HCT116 (cell line): ENCODE results near the gene ABCA3. TPM values are rescaled to one million over a fixed set of nuclear protein-coding genes. Genes with fewer than 3 reads are reported as not detected.

Source experiments
- ATAC-seq: fragments of 200-7000 bp; cut with Tn5 transposase; 2 replicates; pipeline ENCODE4 v1.9.1; 2020; ENCODE audit warnings: mild to moderate bottlenecking, moderate library complexity
- BruUV-seq: library from RNA; stranded (reverse); fragments of 400-500 nt; replicated peaks from 2 replicates; lab custom pipeline; 2021; lab: Mats Ljungman, UMichigan
- CTCF ChIA-PET: fragments of 300-600 bp; sonication (Branson Sonifier 250); formaldehyde crosslinking; loops from one replicate; lab custom pipeline; 2021; ENCODE audit warnings: antibody characterized with exemption; lab: Charles Lee
- POLR2A ChIA-PET: fragments of 300-600, 350-600 bp; sonication (Branson Sonifier 250); formaldehyde crosslinking; loops from one replicate; lab custom pipeline; 2021; ENCODE audit warnings: antibody characterized with exemption; lab: Charles Lee
- RAD21 ChIA-PET, 2 experiments: fragments of 300-600 bp; sonication (Branson Sonifier 250); formaldehyde crosslinking; loops; one replicate each; lab custom pipeline; 2023; ENCODE audit warnings: low total read pairs in 2 of 2; ENCODE audit not compliant: uncharacterized antibody in 2 of 2, unreplicated experiment in 2 of 2, low non-redundant PET in 1 of 2; lab: Charles Lee
- DNase-seq: peaks from one replicate; pipeline ENCODE4 v3.0.0-alpha.2; 2010; ENCODE audit warnings: low read depth, low spot score
- H2AFZ ChIP-seq: fragments of 200-600 bp; shearing (Covaris generic), sonication (generic); 2 replicates; pipeline ENCODE4 v1.6.1; 2017; ENCODE audit warnings: low read depth, mixed run types, mixed read lengths, antibody characterized with exemption, low read length; ENCODE audit not compliant: poor library complexity, severe bottlenecking
- H3K27ac ChIP-seq: 2 replicates; pipeline ENCODE4 v1.5.1; 2012; ENCODE audit warnings: low read depth, low read length
- H3K27me3 ChIP-seq: fragments of 200-600 bp; sonication (generic); 2 replicates; pipeline ENCODE4 v1.6.1; 2016; ENCODE audit warnings: mixed run types, low read length, mixed read lengths; ENCODE audit not compliant: insufficient read depth
- H3K36me3 ChIP-seq, 2 experiments: fragments of 200-500 bp in 1 of 2; fragments of 200-600 bp in 1 of 2; sonication (Bioruptor generic) in 1 of 2; sonication (generic) in 1 of 2; 2 replicates each; pipeline versions ENCODE4 v1.5.1 to v1.6.1; 2014 to 2016; ENCODE audit warnings: low read length in 2 of 2, inconsistent platforms in 1 of 2, mixed read lengths in 1 of 2, mixed run types in 1 of 2; ENCODE audit not compliant: insufficient read depth in 2 of 2, control insufficient read depth in 1 of 2
- H3K4me1 ChIP-seq, 2 experiments: fragments of 200-600 bp in 1 of 2; sonication (generic) in 1 of 2; 2 replicates each; pipeline versions ENCODE4 v1.5.1 to v1.6.1; 2012 to 2017; ENCODE audit warnings: low read length in 2 of 2, inconsistent platforms in 1 of 2, mild to moderate bottlenecking in 1 of 2, mixed read lengths in 1 of 2, mixed run types in 1 of 2, moderate library complexity in 1 of 2; ENCODE audit not compliant: insufficient read depth in 2 of 2, control insufficient read depth in 1 of 2
- H3K4me2 ChIP-seq: fragments of 200-600 bp; sonication (generic); 2 replicates; pipeline ENCODE4 v1.6.1; 2017; ENCODE audit warnings: mixed run types, low read length, mixed read lengths
- H3K4me3 ChIP-seq, 2 experiments: fragments of 200-600 bp in 1 of 2; sonication (generic) in 1 of 2; replicated peaks in 1 of 2; 2 replicates each; pipeline ENCODE4 v1.5.1; 2011 to 2016; ENCODE audit warnings: low read length in 2 of 2, control low read depth in 1 of 2, low read depth in 1 of 2, mild to moderate bottlenecking in 1 of 2, mixed read lengths in 1 of 2, mixed run types in 1 of 2
- H3K79me2 ChIP-seq: fragments of 200-600 bp; sonication (generic); 2 replicates; pipeline ENCODE4 v1.6.1; 2017; ENCODE audit warnings: mild to moderate bottlenecking, mixed run types, low read length, moderate library complexity, mixed read lengths; ENCODE audit not compliant: insufficient read depth
- H3K9ac ChIP-seq: fragments of 200-600 bp; sonication (generic); 2 replicates; pipeline ENCODE4 v1.6.1; 2016; ENCODE audit warnings: low read length, mixed read lengths
- H3K9me2 ChIP-seq: fragments of 200-600 bp; sonication (generic), shearing (Covaris generic); 2 replicates; pipeline ENCODE4 v1.6.1; 2017; ENCODE audit warnings: mixed run types, mild to moderate bottlenecking, moderate library complexity; ENCODE audit not compliant: insufficient read depth
- H3K9me3 ChIP-seq, 2 experiments: fragments of 200-500 bp in 1 of 2; fragments of 200-600 bp in 1 of 2; sonication (Bioruptor generic) in 1 of 2; sonication (generic) in 1 of 2; 2 replicates each; pipeline ENCODE4 v1.6.1; 2014 to 2017; ENCODE audit warnings: low read length in 2 of 2, mixed read lengths in 2 of 2, inconsistent platforms in 1 of 2, low read depth in 1 of 2, mild to moderate bottlenecking in 1 of 2, mixed run types in 1 of 2, moderate library complexity in 1 of 2; ENCODE audit not compliant: control insufficient read depth in 1 of 2, insufficient read depth in 1 of 2
- H4K20me1 ChIP-seq: fragments of 200-600 bp; sonication (generic), shearing (Covaris generic); 2 replicates; pipeline ENCODE4 v1.6.1; 2017; ENCODE audit warnings: mixed run types, mild to moderate bottlenecking, moderate library complexity; ENCODE audit not compliant: insufficient read depth
- EGR1 ChIP-seq: IDR thresholded peaks from 2 replicates; pipeline ENCODE4 v1.6.1; 2012; ENCODE audit warnings: low read depth
- EZH2phosphoT487 ChIP-seq: fragments of 200-600 bp; IDR thresholded peaks from 2 replicates; pipeline ENCODE4 v1.6.1; 2018; ENCODE audit warnings: antibody characterized with exemption, borderline replicate concordance
- JUND ChIP-seq: IDR thresholded peaks from 2 replicates; pipeline ENCODE4 v1.6.1; 2012
- intact Hi-C: fragments of 100-400 bp; cut with micrococcal nuclease; formaldehyde crosslinking; loops from 2 replicates; pipeline ENCODE4 v1.10.0; 2022
- total RNA-seq: library from RNA; stranded (reverse); gene quantifications from one replicate; pipeline ENCODE4 v1.2.1, GENCODE V29; 2021; ENCODE audit not compliant: unreplicated experiment
- TF ChIP-seq, protein P1 (sequence below), 3 experiments: fragments of 200-600 bp in 1 of 3; sonication (generic) in 1 of 3; IDR thresholded peaks in 2 of 3; conservative IDR thresholded peaks in 1 of 3; 2 replicates each; pipeline ENCODE4 v1.5.1; 2012 to 2017; ENCODE audit warnings: low read depth in 2 of 3, low read length in 2 of 3, antibody characterized with exemption in 1 of 3, borderline replicate concordance in 1 of 3, control low read depth in 1 of 3, mild to moderate bottlenecking in 1 of 3, mixed read lengths in 1 of 3, mixed run types in 1 of 3, moderate library complexity in 1 of 3; ENCODE audit not compliant: insufficient read depth in 1 of 3
- TF ChIP-seq, protein P2 (sequence below): IDR thresholded peaks from 2 replicates; pipeline ENCODE4 v1.6.1; 2012

Gene ABCA3
- total RNA-seq, 1 experiment from 2014 or later, result 5.4 TPM

DNA sequence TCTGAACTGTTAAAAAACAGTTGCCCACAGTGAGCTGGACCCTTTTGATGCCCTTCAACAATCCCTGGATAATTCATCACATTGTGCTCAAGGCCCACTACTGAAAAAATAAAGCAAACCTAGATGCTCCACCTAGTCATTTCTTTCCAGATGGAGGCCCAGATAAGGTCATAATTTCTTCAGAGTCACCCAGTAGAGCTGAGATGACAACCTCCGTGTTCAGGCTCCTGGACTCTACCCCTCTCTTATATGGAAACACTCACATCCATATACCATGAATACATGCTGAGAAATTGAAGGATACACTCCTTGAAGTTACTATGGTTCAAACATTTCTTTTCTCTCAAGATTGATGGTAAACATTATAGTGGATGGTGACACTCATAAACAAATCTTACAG is 2.7 kb upstream of the ABCA3 start:
- TF ChIP-seq, protein P1, sequence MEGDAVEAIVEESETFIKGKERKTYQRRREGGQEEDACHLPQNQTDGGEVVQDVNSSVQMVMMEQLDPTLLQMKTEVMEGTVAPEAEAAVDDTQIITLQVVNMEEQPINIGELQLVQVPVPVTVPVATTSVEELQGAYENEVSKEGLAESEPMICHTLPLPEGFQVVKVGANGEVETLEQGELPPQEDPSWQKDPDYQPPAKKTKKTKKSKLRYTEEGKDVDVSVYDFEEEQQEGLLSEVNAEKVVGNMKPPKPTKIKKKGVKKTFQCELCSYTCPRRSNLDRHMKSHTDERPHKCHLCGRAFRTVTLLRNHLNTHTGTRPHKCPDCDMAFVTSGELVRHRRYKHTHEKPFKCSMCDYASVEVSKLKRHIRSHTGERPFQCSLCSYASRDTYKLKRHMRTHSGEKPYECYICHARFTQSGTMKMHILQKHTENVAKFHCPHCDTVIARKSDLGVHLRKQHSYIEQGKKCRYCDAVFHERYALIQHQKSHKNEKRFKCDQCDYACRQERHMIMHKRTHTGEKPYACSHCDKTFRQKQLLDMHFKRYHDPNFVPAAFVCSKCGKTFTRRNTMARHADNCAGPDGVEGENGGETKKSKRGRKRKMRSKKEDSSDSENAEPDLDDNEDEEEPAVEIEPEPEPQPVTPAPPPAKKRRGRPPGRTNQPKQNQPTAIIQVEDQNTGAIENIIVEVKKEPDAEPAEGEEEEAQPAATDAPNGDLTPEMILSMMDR (IDR thresholded peaks at IDR 0.05 in 2 of 3, conservative IDR thresholded peaks at IDR 0.05 in 1 of 3; ENCODE audit: borderline replicate concordance in 1 of 3, insufficient read depth in 1 of 3, low read depth in 2 of 3, low read length in 2 of 3), result no peak
- TF ChIP-seq EZH2phosphoT487, result no peak
- Histone ChIP-seq H4K20me1 (no peaks in the 10 kb centered on the region), H3K4me2 (no peak overlapping the region), H3K27ac (no peak overlapping the region), H3K36me3 (no peaks in the 10 kb centered on the region), H3K9me3 (no peaks in the 10 kb centered on the region), H2AFZ (no peak overlapping the region), H3K79me2 (no peaks in the 10 kb centered on the region), H3K9ac (no peak overlapping the region), H3K4me1 (peaks cover 0 to 15% of the 10 kb centered on the region in 2 experiments; a peak in 2 of 4 replicates), H3K27me3 (no peaks in the 10 kb centered on the region), H3K9me2 (no peaks in the 10 kb centered on the region), H3K4me3 (no peak overlapping the region)
- ATAC-seq, result no peak
- BruUV-seq, result no TSS peak
- ChIA-PET CTCF (no interaction called here), POLR2A (no interaction called here), RAD21 (no interaction called here)
- intact Hi-C loops, result loop anchor here (5.0 kb wide), 1 partner anchor 159 kb away; no protein-coding TSS in a partner anchor
- no peak for DNase-seq

DNA sequence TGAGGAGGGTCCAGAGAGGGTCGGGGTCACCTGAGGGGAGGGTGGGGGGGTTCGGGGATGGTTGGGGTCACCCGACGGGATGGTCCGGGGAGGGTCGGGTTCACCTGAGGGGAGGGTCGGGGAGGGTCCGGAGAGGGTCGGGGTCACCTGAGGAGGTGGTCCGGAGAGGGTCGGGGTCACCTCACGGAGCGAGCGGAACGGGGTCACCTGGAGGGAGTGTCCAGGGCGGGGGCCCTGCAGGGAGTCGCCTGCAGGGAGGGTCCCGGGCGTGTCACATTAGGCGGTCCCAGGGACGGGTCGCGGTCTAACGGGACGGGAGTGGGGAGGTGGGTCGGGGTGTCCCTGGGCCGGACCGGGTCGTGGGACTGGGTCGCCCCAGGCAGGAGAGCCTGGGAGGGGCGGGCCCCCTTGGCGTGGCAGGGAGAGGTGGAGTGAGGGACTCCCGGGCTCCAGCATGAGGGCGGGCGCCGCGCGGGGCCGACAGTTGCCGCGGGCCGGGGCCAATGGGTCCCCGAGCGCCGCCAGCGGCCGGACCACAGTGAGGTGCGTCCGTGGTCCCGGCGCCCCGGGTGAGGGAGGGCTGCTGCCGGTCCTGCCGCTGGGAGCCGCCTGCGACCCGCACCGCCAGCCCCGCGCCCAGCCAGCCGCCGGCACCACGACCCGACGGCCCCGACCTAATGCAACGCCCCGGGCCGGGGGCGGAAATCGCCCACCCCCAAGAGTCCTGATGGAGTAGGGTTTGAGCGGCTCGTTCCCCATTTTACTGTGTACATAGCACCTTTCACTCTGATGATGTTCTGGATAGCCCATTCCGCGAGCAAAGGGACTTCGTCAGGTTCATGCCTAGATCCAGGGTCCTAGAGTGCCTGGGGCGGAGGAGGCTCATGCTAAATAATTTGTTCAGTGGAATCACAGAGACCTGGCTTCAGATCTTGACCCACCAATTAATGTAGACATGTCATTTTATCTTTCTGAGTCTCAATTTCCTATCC is 1.2 kb upstream of the ABCA3 start:
- TF ChIP-seq JUND, result no peak
- TF ChIP-seq, protein P2, sequence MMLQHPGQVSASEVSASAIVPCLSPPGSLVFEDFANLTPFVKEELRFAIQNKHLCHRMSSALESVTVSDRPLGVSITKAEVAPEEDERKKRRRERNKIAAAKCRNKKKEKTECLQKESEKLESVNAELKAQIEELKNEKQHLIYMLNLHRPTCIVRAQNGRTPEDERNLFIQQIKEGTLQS, result no peak
- TF ChIP-seq EGR1, result no peak
- H3K27me3 ChIP-seq, result no peaks in the 10 kb centered on the region
- DNase-seq (no peak), ATAC-seq (no peak)
- ChIA-PET CTCF (no interaction called here), RAD21 (no interaction called here), POLR2A (no interaction called here)
- H3K9ac ChIP-seq, result no peak overlapping the region
- H4K20me1 ChIP-seq, result no peaks in the 10 kb centered on the region
- H3K4me1 ChIP-seq, result peaks cover 0 to 15% of the 10 kb centered on the region in 2 experiments; a peak in 2 of 4 replicates
- H3K4me2 ChIP-seq, result no peak overlapping the region
- H3K36me3 ChIP-seq, result no peaks in the 10 kb centered on the region
- no peaks in the 10 kb centered on the region for H3K79me2 ChIP-seq
- BruUV-seq, result no TSS peak
- H3K9me2 ChIP-seq, result no peaks in the 10 kb centered on the region
- intact Hi-C loops, result loop anchor here (2.0 to 5.0 kb wide), 2 partner anchors 81 to 161 kb away; no protein-coding TSS in a partner anchor
- H3K9me3 ChIP-seq, result no peaks in the 10 kb centered on the region
- no peak overlapping the region for H3K4me3 ChIP-seq
- H3K27ac ChIP-seq, result no peak overlapping the region
- H2AFZ ChIP-seq, result no peak overlapping the region
